ENCODE results near the gene GPR4.

GRCh38 chr19:45553464-45553863 is 48.5 kb downstream of the GPR4 start:
- TF ChIP-seq TARDBP (IDR thresholded peaks at IDR 0.05) = no peak
- TF ChIP-seq NFRKB (IDR thresholded peaks at IDR 0.05) = no peak
- no peak for TF ChIP-seq SP1 (IDR thresholded peaks at IDR 0.05)
